Aorta (tissue), 5 donors: Measurements from ENCODE around the gene IRS4. TPM values are rescaled to one million over a fixed set of nuclear protein-coding genes. Genes with fewer than 3 reads are reported as not detected.

ENCODE experiments used
- ATAC-seq: fragments of 200-7000 bp; cut with Tn5 transposase; one replicate; pipeline ENCODE4 v1.9.1; 2022; ENCODE audit warnings: moderate library complexity; ENCODE audit not compliant: low FRiP score
- DNase-seq, 2 donors: peaks; one replicate each; pipeline ENCODE4 v3.0.0-alpha.2; 2020
- H3K27ac ChIP-seq, 2 donors: one replicate each; pipeline ENCODE4 v1.5.1; 2013; ENCODE audit warnings: low read length in 2 of 2, mild to moderate bottlenecking in 2 of 2, moderate library complexity in 2 of 2, control low read depth in 1 of 2, inconsistent platforms in 1 of 2, low read depth in 1 of 2
- H3K27me3 ChIP-seq, 2 donors: one replicate each; pipeline ENCODE4 v1.6.1; 2013; ENCODE audit warnings: control low read depth in 1 of 2, low read length in 1 of 2, mild to moderate bottlenecking in 1 of 2, moderate library complexity in 1 of 2; ENCODE audit not compliant: insufficient read depth in 2 of 2, control insufficient read depth in 1 of 2
- H3K36me3 ChIP-seq, 2 donors: one replicate each; pipeline ENCODE4 v1.6.1; 2013; ENCODE audit warnings: control low read depth in 1 of 2, low read length in 1 of 2, mild to moderate bottlenecking in 1 of 2; ENCODE audit not compliant: insufficient read depth in 2 of 2, control insufficient read depth in 1 of 2
- H3K4me1 ChIP-seq, 2 donors: one replicate each; pipeline ENCODE4 v1.6.1; 2013; ENCODE audit warnings: low read length in 2 of 2, control low read depth in 1 of 2, mild to moderate bottlenecking in 1 of 2, moderate library complexity in 1 of 2; ENCODE audit not compliant: insufficient read depth in 2 of 2, control insufficient read depth in 1 of 2
- H3K4me3 ChIP-seq, 2 donors: one replicate each; pipeline ENCODE4 v1.5.1; 2013; ENCODE audit warnings: low read length in 2 of 2, control low read depth in 1 of 2, mild to moderate bottlenecking in 1 of 2
- H3K9me3 ChIP-seq: one replicate; pipeline ENCODE4 v1.6.1; 2013; ENCODE audit warnings: mild to moderate bottlenecking, low read length; ENCODE audit not compliant: control insufficient read depth
- WGBS, 2 donors: extraction: QIAGEN DNeasy Blood & Tissue Kit; methylation state at CpG; one replicate each; pipeline ENCODE4 v1.1.7; 2013; 5-methylcytosine and 5-hydroxymethylcytosine counted together
- intact Hi-C, 2 donors: fragments of 100-400 bp; cut with DNase I; formaldehyde crosslinking; loops; one replicate each; pipeline versions ENCODE4 v1.14.2 to v1.15.0; 2022
- polyA plus RNA-seq, 2 donors: library from polyadenylated mRNA; stranded (reverse); fragments of 200-250 nt; gene quantifications; one replicate each; pipeline ENCODE4 v1.2.3, GENCODE V29; 2013
- total RNA-seq, 2 donors: library from RNA; stranded (reverse); fragmentation: NEBNext Ultra II Directional; extraction: Animal tissue kit (Norgen Biotek cat#: 25700); gene quantifications; one replicate each; pipeline ENCODE4 v1.2.1, GENCODE V29; 2021
- donor health status: healthy with polysubstance abuse.
- donor health status: Bipolar disorder and iron deficiency.
- donor health status: DM: no; HTN: no; CAD: no.
- donor health status: DM: no; HTN: no; CAD: no.
- donor health status: DM: yes; HTN: yes; CAD: no.

IRS4 gene
- total and polyA plus RNA-seq, 4 donors, result not detected

- H3K4me1 ChIP-seq, result peaks cover 0 to 3% of the 10 kb centered on the region in 2 donors
- no peaks in the 10 kb centered on the region for H3K27me3 ChIP-seq
- intact Hi-C loops, result loop anchor here in 1 of 2 donors (10.0 kb wide), 1 partner anchor 688 kb away; no protein-coding TSS in a partner anchor
- no peak for DNase-seq
- H3K27ac ChIP-seq, result no peak overlapping the region
- no peak for ATAC-seq
- 79 to 87% methylated on average over 3 of the region's 3 CpGs for WGBS, 2 donors
- no peaks in the 10 kb centered on the region for H3K9me3 ChIP-seq
- no peaks in the 10 kb centered on the region for H3K36me3 ChIP-seq
- no peak overlapping the region for H3K4me3 ChIP-seq
These were observed 39.7 kb downstream of the IRS4 start for GRCh38 chrX:108696690-108697089.
